ENCODE data around the gene DUSP28.

DNA sequence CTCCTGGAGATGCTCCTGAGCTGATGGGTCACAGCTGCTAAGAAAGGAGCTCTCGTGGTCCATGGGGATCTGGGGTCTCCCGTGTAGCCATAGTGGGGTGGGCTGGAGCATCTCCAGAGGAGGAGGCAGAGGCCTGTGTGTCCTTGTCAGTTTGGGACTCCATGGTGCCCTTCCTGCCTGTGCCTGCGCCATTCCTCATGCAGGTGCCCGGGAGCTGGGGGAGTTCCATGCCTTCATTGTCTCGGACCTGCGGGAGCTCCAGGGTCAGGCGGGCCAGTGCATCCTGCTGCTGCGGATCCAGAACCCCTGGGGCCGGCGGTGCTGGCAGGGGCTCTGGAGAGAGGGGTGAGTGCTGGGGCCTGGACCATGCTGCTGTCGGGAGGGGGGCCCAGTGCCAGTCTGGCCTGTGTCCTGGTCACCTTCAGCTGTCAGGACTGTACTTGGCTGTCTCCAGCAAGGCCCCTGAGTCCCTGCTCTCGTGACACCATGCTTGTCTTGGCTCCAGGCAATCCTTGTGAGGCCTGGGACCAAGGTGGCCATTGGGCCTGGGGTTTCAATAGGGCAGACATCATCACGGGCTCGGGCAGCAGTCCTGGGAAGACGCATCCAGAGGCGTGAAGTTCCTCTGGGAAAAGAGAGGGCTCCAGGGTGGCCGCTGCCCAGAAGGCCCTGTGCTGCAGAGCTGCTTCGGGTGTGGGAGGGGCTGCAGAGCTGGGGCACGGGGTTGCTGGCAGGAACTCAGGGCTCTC is 33.7 kb downstream of the DUSP28 start:
- TF ChIP-seq FOSL1 (CRISPR knock-in tag; IDR thresholded peaks at IDR 0.05; ENCODE audit: borderline replicate concordance) (no peak), MYC (CRISPR knock-in tag; IDR thresholded peaks at IDR 0.05; ENCODE audit: borderline replicate concordance) (0 out of 2 replicates have a peak, but pooled peaks have one; percentile 20), CTCF (CRISPR knock-in tag; IDR thresholded peaks at IDR 0.05) (no peak), ZNF121 (CRISPR knock-in tag; IDR thresholded peaks at IDR 0.05) (no peak)
- TF ChIP-seq, protein P1, sequence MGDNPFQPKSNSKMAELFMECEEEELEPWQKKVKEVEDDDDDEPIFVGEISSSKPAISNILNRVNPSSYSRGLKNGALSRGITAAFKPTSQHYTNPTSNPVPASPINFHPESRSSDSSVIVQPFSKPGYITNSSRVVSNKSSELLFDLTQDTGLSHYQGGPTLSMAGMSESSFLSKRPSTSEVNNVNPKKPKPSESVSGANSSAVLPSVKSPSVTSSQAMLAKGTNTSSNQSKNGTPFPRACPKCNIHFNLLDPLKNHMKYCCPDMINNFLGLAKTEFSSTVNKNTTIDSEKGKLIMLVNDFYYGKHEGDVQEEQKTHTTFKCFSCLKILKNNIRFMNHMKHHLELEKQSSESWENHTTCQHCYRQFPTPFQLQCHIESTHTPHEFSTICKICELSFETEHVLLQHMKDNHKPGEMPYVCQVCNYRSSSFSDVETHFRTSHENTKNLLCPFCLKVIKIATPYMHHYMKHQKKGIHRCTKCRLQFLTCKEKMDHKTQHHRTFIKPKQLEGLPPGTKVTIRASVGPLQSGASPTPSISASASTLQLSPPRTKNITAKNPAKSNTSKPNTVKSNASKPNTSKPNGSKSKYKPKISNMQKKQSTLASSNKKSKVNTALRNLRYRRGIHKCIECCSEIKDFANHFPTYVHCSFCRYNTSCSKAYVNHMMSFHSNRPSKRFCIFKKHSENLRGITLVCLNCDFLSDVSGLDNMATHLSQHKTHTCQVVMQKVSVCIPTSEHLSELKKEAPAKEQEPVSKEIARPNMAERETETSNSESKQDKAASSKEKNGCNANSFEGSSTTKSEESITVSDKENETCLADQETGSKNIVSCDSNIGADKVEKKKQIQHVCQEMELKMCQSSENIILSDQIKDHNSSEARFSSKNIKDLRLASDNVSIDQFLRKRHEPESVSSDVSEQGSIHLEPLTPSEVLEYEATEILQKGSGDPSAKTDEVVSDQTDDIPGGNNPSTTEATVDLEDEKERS (CRISPR knock-in tag; IDR thresholded peaks at IDR 0.05): no peak
- TF ChIP-seq, protein P2, sequence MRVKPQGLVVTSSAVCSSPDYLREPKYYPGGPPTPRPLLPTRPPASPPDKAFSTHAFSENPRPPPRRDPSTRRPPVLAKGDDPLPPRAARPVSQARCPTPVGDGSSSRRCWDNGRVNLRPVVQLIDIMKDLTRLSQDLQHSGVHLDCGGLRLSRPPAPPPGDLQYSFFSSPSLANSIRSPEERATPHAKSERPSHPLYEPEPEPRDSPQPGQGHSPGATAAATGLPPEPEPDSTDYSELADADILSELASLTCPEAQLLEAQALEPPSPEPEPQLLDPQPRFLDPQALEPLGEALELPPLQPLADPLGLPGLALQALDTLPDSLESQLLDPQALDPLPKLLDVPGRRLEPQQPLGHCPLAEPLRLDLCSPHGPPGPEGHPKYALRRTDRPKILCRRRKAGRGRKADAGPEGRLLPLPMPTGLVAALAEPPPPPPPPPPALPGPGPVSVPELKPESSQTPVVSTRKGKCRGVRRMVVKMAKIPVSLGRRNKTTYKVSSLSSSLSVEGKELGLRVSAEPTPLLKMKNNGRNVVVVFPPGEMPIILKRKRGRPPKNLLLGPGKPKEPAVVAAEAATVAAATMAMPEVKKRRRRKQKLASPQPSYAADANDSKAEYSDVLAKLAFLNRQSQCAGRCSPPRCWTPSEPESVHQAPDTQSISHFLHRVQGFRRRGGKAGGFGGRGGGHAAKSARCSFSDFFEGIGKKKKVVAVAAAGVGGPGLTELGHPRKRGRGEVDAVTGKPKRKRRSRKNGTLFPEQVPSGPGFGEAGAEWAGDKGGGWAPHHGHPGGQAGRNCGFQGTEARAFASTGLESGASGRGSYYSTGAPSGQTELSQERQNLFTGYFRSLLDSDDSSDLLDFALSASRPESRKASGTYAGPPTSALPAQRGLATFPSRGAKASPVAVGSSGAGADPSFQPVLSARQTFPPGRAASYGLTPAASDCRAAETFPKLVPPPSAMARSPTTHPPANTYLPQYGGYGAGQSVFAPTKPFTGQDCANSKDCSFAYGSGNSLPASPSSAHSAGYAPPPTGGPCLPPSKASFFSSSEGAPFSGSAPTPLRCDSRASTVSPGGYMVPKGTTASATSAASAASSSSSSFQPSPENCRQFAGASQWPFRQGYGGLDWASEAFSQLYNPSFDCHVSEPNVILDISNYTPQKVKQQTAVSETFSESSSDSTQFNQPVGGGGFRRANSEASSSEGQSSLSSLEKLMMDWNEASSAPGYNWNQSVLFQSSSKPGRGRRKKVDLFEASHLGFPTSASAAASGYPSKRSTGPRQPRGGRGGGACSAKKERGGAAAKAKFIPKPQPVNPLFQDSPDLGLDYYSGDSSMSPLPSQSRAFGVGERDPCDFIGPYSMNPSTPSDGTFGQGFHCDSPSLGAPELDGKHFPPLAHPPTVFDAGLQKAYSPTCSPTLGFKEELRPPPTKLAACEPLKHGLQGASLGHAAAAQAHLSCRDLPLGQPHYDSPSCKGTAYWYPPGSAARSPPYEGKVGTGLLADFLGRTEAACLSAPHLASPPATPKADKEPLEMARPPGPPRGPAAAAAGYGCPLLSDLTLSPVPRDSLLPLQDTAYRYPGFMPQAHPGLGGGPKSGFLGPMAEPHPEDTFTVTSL (CRISPR knock-in tag; IDR thresholded peaks at IDR 0.05; ENCODE audit: borderline replicate concordance): no peak
